Measurements from ENCODE around the gene PSTK. TPM values are rescaled to one million over a fixed set of nuclear protein-coding genes. Genes with fewer than 3 reads are reported as not detected.

The PSTK gene
- total and polyA plus RNA-seq, 9 of the 15 experiments (the other 6 are each of a cell fraction or from before 2014, with no cell fraction given): 13.2 to 49.7 (median 18.9) TPM

GRCh38 chr10:122980209-122981065 lies at the start of gene PSTK (continued):
- TF ChIP-seq HMGXB4 (CRISPR knock-in tag; IDR thresholded peaks at IDR 0.05) (peak; percentile 85), ZNF740 (CRISPR knock-in tag; IDR thresholded peaks at IDR 0.05) (no peak), ZNF740 (tag; IDR thresholded peaks at IDR 0.05) (no peak), BRD9 (IDR thresholded peaks at IDR 0.05; ENCODE audit: low read depth, partially characterized antibody) (no peak), ZNF316 (IDR thresholded peaks at IDR 0.05) (no peak), ZNF561 (CRISPR knock-in tag; conservative IDR thresholded peaks at IDR 0.05) (no peak), MTF1 (CRISPR knock-in tag; IDR thresholded peaks at IDR 0.05; ENCODE audit: borderline replicate concordance) (no peak), ZBTB49 (CRISPR knock-in tag; IDR thresholded peaks at IDR 0.05; ENCODE audit: borderline replicate concordance) (no peak), AFF4 (CRISPR knock-in tag; IDR thresholded peaks at IDR 0.05) (no peak), RNF2 (IDR thresholded peaks at IDR 0.05) (no peak), STAT5B (CRISPR knock-in tag; IDR thresholded peaks at IDR 0.05) (no peak), ZNF263 (CRISPR knock-in tag; IDR thresholded peaks at IDR 0.05; ENCODE audit: borderline replicate concordance) (no peak), ELF1 (tag; IDR thresholded peaks at IDR 0.05) (no peak), KLF10 (CRISPR knock-in tag; IDR thresholded peaks at IDR 0.05) (no peak), NFIC (IDR thresholded peaks at IDR 0.05) (peak; percentile 34; the same call in 1 of the 2 replicates), RBM25 (IDR thresholded peaks at IDR 0.05; ENCODE audit: low read depth, low read length, severe bottlenecking) (no peak), NCOA1 (IDR thresholded peaks at IDR 0.05; ENCODE audit: low read depth) (peak; percentile 49; the same call in 1 of the 2 replicates), MLX (CRISPR knock-in tag; conservative IDR thresholded peaks at IDR 0.05) (no peak)

All from K562 (cell line).